ENCODE measurements around the gene CBX8. TPM values are rescaled to one million over a fixed set of nuclear protein-coding genes. Genes with fewer than 3 reads are reported as not detected.

CBX8 gene
- total and polyA plus RNA-seq, 2 donors from 2014 or later = 3.5 to 6.2 TPM

DNA sequence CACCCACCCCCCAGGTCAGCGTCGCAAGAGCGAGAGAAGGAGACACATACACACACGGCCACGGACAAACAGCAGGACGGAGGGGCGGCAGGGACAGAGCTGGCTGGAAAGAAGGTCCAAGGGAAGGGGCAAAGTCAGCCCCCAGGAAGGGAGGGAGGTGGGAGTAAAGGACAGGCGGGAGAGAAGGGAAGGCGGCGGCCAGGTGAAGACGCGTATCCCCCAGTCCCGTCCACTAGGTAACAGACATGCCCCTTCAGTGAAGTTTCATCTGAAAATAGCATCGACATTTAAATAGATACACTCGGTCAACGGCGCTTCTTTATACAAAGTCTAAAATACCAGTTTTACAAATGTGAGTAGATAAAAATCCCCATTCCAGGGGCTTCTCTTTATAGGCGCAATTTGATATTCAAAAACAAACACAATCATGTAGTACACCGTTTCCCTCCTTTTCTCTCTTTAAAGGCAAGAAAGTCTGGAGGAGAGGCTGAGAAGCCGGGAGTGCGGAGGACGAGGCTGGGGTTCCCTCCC lies 4.5 kb downstream of the CBX8 start:
- Histone ChIP-seq H3K27ac (ENCODE audit: low read depth in 2 of 2, low read length in 2 of 2) (no peak overlapping the region), H3K4me3 (ENCODE audit: low read length in 3 of 3) (no peak overlapping the region), H3K9me3 (ENCODE audit: control insufficient read depth in 2 of 3, insufficient read depth in 1 of 3, low read length in 3 of 3) (no peaks in the 10 kb centered on the region), H3K27me3 (ENCODE audit: control insufficient read depth, insufficient read depth, low read length) (peaks cover 31% of the 10 kb centered on the region), H3K9ac (ENCODE audit: low read length in 3 of 3) (no peak overlapping the region), H3K36me3 (ENCODE audit: control insufficient read depth in 2 of 3, insufficient read depth in 3 of 3, low read length in 3 of 3) (peaks cover 0 to 2% (median 0%) of the 10 kb centered on the region in 3 donors), H3K4me1 (ENCODE audit: control insufficient read depth in 2 of 3, insufficient read depth in 2 of 3, low read depth in 1 of 3, low read length in 3 of 3) (peaks cover 0 to 4% (median 2%) of the 10 kb centered on the region in 3 donors)
- intact Hi-C loops (cut with DNase I) = no loop called here
- FAIRE-seq (no peak), DNase-seq (peak in 4 of 5 donors; percentile 32 to 58 (median 40))
- TF ChIP-seq, protein P1, sequence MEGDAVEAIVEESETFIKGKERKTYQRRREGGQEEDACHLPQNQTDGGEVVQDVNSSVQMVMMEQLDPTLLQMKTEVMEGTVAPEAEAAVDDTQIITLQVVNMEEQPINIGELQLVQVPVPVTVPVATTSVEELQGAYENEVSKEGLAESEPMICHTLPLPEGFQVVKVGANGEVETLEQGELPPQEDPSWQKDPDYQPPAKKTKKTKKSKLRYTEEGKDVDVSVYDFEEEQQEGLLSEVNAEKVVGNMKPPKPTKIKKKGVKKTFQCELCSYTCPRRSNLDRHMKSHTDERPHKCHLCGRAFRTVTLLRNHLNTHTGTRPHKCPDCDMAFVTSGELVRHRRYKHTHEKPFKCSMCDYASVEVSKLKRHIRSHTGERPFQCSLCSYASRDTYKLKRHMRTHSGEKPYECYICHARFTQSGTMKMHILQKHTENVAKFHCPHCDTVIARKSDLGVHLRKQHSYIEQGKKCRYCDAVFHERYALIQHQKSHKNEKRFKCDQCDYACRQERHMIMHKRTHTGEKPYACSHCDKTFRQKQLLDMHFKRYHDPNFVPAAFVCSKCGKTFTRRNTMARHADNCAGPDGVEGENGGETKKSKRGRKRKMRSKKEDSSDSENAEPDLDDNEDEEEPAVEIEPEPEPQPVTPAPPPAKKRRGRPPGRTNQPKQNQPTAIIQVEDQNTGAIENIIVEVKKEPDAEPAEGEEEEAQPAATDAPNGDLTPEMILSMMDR (IDR thresholded peaks at IDR 0.05; ENCODE audit: borderline replicate concordance, extremely low read depth, insufficient read depth) = no peak

DNA sequence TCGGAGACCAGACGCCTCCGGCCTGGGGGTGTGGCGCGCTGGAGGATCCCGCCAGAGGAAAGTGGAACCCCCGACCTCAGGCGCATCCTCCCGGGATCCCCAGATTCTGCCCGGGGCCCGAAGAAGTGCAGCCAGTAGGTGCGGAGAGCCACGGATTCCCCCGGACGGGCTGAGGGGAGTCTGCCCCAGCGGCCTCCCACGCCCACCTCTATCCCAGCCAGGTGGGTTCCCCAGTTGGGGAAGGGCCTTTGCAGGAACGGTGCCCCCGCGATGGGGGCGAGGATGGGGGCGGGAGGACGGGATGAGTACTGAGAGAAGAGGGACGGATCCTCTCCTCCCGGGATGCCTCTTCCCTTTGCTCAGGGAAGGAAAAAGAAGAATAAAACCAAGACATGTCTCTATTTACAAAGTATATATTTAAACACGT lies 5.1 kb downstream of the CBX8 start:
- TF ChIP-seq, protein P1 (IDR thresholded peaks at IDR 0.05; ENCODE audit: borderline replicate concordance, extremely low read depth, insufficient read depth) = no peak
- Histone ChIP-seq H3K36me3 (ENCODE audit: control insufficient read depth in 2 of 3, insufficient read depth in 3 of 3, low read length in 3 of 3) (peaks cover 0 to 2% (median 0%) of the 10 kb centered on the region in 3 donors), H3K9ac (ENCODE audit: low read length in 3 of 3) (no peak overlapping the region), H3K4me3 (ENCODE audit: low read length in 3 of 3) (no peak overlapping the region), H3K9me3 (ENCODE audit: control insufficient read depth in 2 of 3, insufficient read depth in 1 of 3, low read length in 3 of 3) (no peaks in the 10 kb centered on the region), H3K4me1 (ENCODE audit: control insufficient read depth in 2 of 3, insufficient read depth in 2 of 3, low read depth in 1 of 3, low read length in 3 of 3) (peaks cover 0 to 4% (median 2%) of the 10 kb centered on the region in 3 donors), H3K27ac (ENCODE audit: low read depth in 2 of 2, low read length in 2 of 2) (no peak overlapping the region), H3K27me3 (ENCODE audit: control insufficient read depth, insufficient read depth, low read length) (peaks cover 31% of the 10 kb centered on the region)
- DNase-seq (peak in 1 of 5 donors; percentile 75), FAIRE-seq (no peak)
- intact Hi-C loops (cut with DNase I) = no loop called here

DNA sequence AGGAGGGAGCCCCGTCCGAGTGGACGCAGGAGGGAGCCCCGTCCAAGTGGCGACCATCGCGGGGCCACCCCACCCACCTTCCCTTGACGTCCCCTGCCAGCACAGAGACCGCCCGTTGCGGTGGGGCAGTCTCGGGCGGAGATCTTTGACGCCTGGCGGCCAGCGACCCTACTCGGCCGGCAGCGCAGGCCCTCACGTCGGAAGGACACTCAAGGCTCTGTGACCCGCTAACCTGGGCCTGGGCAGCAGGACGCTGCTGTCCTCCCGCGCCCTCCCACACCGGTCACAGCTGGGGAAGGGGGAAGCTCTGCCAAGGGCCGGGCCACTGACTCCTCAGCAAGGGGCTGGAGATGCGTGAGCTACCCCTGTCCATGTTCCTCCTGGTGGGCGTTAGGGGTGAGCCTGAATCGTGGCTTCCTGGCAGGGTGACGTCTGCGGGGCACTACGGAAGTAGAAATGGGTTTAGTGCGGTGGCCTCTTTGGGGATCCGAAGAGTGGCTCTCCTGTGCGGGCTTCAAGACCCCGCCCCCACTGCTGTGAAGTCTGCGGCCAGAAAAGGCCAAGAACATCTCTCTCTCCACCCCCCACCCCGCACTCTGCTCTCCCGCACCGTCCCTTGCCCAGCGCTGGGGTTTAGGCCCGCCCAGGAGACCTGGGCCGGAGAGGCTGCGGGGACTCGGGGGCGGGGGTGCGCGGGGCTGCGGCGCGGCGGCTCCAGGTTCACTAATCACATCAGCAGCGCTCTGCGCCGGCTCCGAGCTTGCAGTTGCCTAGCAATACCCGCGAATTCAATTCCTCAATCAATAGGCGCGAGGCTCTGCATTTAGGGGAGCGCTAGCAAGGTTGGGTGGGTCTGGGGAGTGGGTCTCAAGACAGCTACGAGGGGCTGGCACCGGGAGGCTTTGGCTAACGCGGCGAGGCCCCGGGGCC lies 5.8 kb downstream of the CBX8 start:
- FAIRE-seq (no peak), DNase-seq (peak in 4 of 5 donors; percentile 38 to 73 (median 40))
- Histone ChIP-seq H3K4me3 (ENCODE audit: low read length in 3 of 3) (no peak overlapping the region), H3K36me3 (ENCODE audit: control insufficient read depth in 2 of 3, insufficient read depth in 3 of 3, low read length in 3 of 3) (peaks cover 0 to 2% (median 0%) of the 10 kb centered on the region in 3 donors), H3K9me3 (ENCODE audit: control insufficient read depth in 2 of 3, insufficient read depth in 1 of 3, low read length in 3 of 3) (no peaks in the 10 kb centered on the region), H3K9ac (ENCODE audit: low read length in 3 of 3) (no peak overlapping the region), H3K4me1 (ENCODE audit: control insufficient read depth in 2 of 3, insufficient read depth in 2 of 3, low read depth in 1 of 3, low read length in 3 of 3) (peaks cover 0 to 2% (median 2%) of the 10 kb centered on the region in 3 donors), H3K27ac (ENCODE audit: low read depth in 2 of 2, low read length in 2 of 2) (no peak overlapping the region), H3K27me3 (ENCODE audit: control insufficient read depth, insufficient read depth, low read length) (peaks cover 31% of the 10 kb centered on the region)
- TF ChIP-seq, protein P1 (IDR thresholded peaks at IDR 0.05; ENCODE audit: borderline replicate concordance, extremely low read depth, insufficient read depth) = no peak
- intact Hi-C loops (cut with DNase I) = no loop called here

Measured in kidney (tissue), 14 donors.